Bladder microvascular endothelial cell (primary cell): ENCODE data around the gene DPP3. TPM values are rescaled to one million over a fixed set of nuclear protein-coding genes. Genes with fewer than 3 reads are reported as not detected.

ENCODE experiments used
- total RNA-seq: library from RNA; depleted of rRNA; stranded (reverse); fragments of >200 nt; gene quantifications from 2 replicates; pipeline ENCODE4 v1.2.3, GENCODE V29; 2014

Gene DPP3
- 52.9 and 65.8 TPM in 2 replicates for total RNA-seq

GRCh38 chr11:66480117-66480938 is at the start of gene DPP3:
Gene DPP3, plus strand, starts transcription at chr11:66480434. Its CDS starts 1,767 bp downstream, at chr11:66482201.

GRCh38 chr11:66438504-66439466 is 41.4 kb upstream of the DPP3 start, which contains the start of gene MRPL11:
Gene MRPL11, minus strand, starts transcription at chr11:66438848. Its CDS starts 94 bp downstream, at chr11:66438754.

GRCh38 chr11:66466225-66467033 is 13.8 kb upstream of the DPP3 start, which contains the start of gene PELI3:
Gene PELI3, plus strand, starts transcription at chr11:66466905. Its CDS starts 1,224 bp downstream, at chr11:66468129.

DNA sequence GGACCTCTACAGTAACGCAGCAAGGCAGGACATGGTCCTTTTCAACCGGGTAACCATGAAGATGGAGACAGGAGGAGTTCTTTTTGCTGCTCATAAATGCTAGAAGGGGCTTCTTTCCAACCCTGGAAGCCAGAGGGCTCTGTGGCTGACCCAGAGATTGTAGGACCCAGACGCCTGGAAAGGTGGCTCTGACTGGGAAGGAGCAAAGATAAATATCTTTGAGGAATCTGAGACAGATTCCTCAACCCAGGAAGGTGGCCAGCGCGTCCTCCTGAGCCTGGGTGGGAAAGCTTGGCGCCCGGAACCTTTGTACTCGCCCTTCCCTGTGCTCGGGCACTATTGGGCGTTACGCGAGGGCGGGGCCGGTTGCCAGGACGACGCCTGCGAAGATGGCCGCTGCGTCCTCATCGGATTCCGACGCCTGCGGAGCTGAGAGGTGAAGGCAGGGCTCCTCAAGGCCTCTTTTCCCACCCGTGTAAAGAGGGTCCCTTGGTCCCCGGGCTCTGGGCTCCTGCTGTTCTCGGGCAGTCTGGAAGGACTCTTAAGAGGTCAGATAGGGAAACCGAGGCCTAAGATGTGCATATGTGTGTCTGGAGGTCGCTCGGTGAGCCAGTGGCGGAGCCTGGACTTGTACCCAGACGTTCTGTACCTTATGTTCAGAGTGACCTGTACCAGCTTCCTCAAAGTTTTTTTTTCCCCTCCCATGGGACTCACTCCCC is 30.2 kb downstream of the DPP3 start, which contains the start of gene BBS1:
TSS of gene BBS1 (plus strand) at position 365 of the 719 bp plus-strand sequence. CDS start at position 390, 25 bp downstream.

DNA sequence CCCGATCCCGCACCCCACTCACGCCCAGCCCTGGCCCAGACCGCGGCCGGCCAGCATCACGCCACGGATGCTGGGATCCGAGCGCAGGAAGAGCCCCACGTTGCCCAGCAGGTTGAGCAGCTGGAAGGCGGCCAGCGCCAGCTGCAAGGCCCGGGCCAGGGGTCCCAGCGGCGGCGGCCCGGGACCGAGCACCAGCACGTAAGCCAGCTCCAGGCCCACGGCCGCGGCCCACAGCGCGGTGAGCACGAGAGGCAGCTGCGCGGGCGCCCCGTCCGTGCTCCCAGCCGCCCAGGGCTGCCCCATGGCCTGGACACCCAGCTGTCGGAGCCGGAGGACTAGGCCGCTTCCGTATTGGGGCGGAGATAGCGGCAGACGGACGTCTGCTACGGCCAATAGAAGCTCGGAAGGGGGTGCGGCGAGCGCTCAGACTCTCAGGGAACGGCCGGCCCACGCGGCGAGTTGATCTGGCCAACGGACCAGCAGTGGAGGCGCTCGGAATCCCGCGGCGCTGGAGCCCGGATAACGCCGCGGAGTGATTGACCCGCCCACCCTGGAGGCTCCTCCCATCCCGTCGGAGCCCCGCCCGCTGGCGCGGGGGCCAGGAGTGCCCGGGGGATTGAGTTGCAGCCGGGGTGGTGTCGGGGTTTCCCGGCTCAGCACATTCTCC is 65.6 kb downstream of the DPP3 start, which contains the start of gene ZDHHC24:
TSS of gene ZDHHC24 (minus strand) at position 348 of the 667 bp plus-strand sequence. CDS start at position 303, 45 bp downstream.

GRCh38 chr11:66546368-66546965 is 66.2 kb downstream of the DPP3 start, which contains the start of gene ACTN3:
Gene ACTN3, plus strand, starts transcription at chr11:66546903. Its CDS starts 35 bp downstream, at chr11:66546938.

Other genes with a start within 250 kb of the DPP3 start
- 11.2 and 25.1 TPM in 2 replicates for gene KLC2, start 222.7 kb upstream of the DPP3 start, total RNA-seq
- 75.1 and 116 TPM in 2 replicates for gene RAB1B, start 211.8 kb upstream of the DPP3 start, total RNA-seq
- not detected in 2 replicates for gene CNIH2, start 202.3 kb upstream of the DPP3 start, total RNA-seq
- 106 and 124 TPM in 2 replicates for gene YIF1A, start 191.3 kb upstream of the DPP3 start, total RNA-seq
- under 0.01 TPM in 1 of 2 replicates, not detected in the other for gene TMEM151A, start 188.5 kb upstream of the DPP3 start, total RNA-seq
- gene CD248, start 163.4 kb upstream of the DPP3 start, total RNA-seq, result 0.25 and 1.3 TPM in 2 replicates
- 2.9 and 4.0 TPM in 2 replicates for gene RIN1, start 144.0 kb upstream of the DPP3 start, total RNA-seq
- gene BRMS1, start 135.3 kb upstream of the DPP3 start, total RNA-seq, result 57.6 and 64.3 TPM in 2 replicates
- gene B4GAT1, start 132.8 kb upstream of the DPP3 start, total RNA-seq, result 13.4 and 23.8 TPM in 2 replicates
- gene SLC29A2, start 108.7 kb upstream of the DPP3 start, total RNA-seq, result 0.16 and 1.3 TPM in 2 replicates
- not detected in 2 replicates for gene NPAS4, start 59.4 kb upstream of the DPP3 start, total RNA-seq
- gene MRPL11, start 41.6 kb upstream of the DPP3 start, total RNA-seq, result 34.9 and 46.1 TPM in 2 replicates
- gene PELI3, start 13.5 kb upstream of the DPP3 start, total RNA-seq, result 2.4 and 5.7 TPM in 2 replicates
- 12.5 and 26.4 TPM in 2 replicates for gene BBS1, start 30.2 kb downstream of the DPP3 start, total RNA-seq
- gene ZDHHC24, start 65.6 kb downstream of the DPP3 start, total RNA-seq, result 8.9 and 17.6 TPM in 2 replicates
- under 0.01 and 0.06 TPM in 2 replicates for gene ACTN3, start 66.5 kb downstream of the DPP3 start, total RNA-seq
- gene CTSF, start 88.2 kb downstream of the DPP3 start, total RNA-seq, result 16.7 and 31.8 TPM in 2 replicates
- under 0.01 and 0.13 TPM in 2 replicates for gene CCDC87, start 112.6 kb downstream of the DPP3 start, total RNA-seq
- 28.1 and 29.3 TPM in 2 replicates for gene CCS, start 112.8 kb downstream of the DPP3 start, total RNA-seq
- gene RBM14, start 136.2 kb downstream of the DPP3 start, total RNA-seq, result 19.6 and 34.4 TPM in 2 replicates
- gene RBM4, start 158.3 kb downstream of the DPP3 start, total RNA-seq, result 102 and 182 TPM in 2 replicates
- gene RBM4B, start 197.5 kb downstream of the DPP3 start, total RNA-seq, result 13.1 and 32.1 TPM in 2 replicates
- gene SPTBN2, start 248.8 kb downstream of the DPP3 start, total RNA-seq, result 14.4 and 48.3 TPM in 2 replicates